Liver (tissue), 9 donors: ENCODE results near the gene UBE3A. TPM values are rescaled to one million over a fixed set of nuclear protein-coding genes. Genes with fewer than 3 reads are reported as not detected.

Source experiments
- DNase-seq: peaks from one replicate; pipeline ENCODE4 v3.0.0-alpha.2; 2017; ENCODE audit warnings: low spot score
- H3K27ac ChIP-seq, 2 donors: one replicate each; pipeline ENCODE4 v1.7.0; 2013; ENCODE audit warnings: inconsistent platforms in 2 of 2, low read length in 2 of 2, control low read depth in 1 of 2, low read depth in 1 of 2, mild to moderate bottlenecking in 1 of 2
- H3K27me3 ChIP-seq, 4 donors: one replicate each; pipeline versions ENCODE4 v1.6.1 to v1.7.0; 2013; ENCODE audit warnings: low read length in 3 of 4, inconsistent platforms in 1 of 4, mild to moderate bottlenecking in 1 of 4, moderate library complexity in 1 of 4; ENCODE audit not compliant: control insufficient read depth in 4 of 4, insufficient read depth in 4 of 4
- H3K36me3 ChIP-seq, 4 donors: one replicate each; pipeline versions ENCODE4 v1.6.1 to v1.7.0; 2013; ENCODE audit warnings: low read length in 3 of 4, mild to moderate bottlenecking in 3 of 4, low read depth in 1 of 4, moderate library complexity in 1 of 4; ENCODE audit not compliant: control insufficient read depth in 4 of 4, insufficient read depth in 3 of 4
- H3K4me1 ChIP-seq, 4 donors: one replicate each; pipeline versions ENCODE4 v1.6.1 to v1.7.0; 2013; ENCODE audit warnings: low read length in 3 of 4, mild to moderate bottlenecking in 3 of 4, moderate library complexity in 1 of 4; ENCODE audit not compliant: control insufficient read depth in 4 of 4, insufficient read depth in 4 of 4
- H3K4me3 ChIP-seq, 3 donors: one replicate each; pipeline versions ENCODE4 v1.6.1 to v1.7.0; 2013; ENCODE audit warnings: low read length in 3 of 3, control low read depth in 1 of 3, low read depth in 1 of 3, mild to moderate bottlenecking in 1 of 3
- H3K9ac ChIP-seq, 2 donors: one replicate each; pipeline ENCODE4 v1.7.0; 2013; ENCODE audit warnings: low read length in 2 of 2, mild to moderate bottlenecking in 2 of 2, moderate library complexity in 2 of 2, control low read depth in 1 of 2, low read depth in 1 of 2
- H3K9me3 ChIP-seq, 4 donors: one replicate each; pipeline versions ENCODE4 v1.6.1 to v1.7.0; 2013; ENCODE audit warnings: low read length in 3 of 4; ENCODE audit not compliant: control insufficient read depth in 4 of 4
- ATF3 ChIP-seq: IDR thresholded peaks from 2 replicates; pipeline ENCODE4 v1.6.1; 2016; ENCODE audit warnings: antibody characterized with exemption
- CTCF ChIP-seq: fragments of 150-350 bp; IDR thresholded peaks from 2 replicates; pipeline ENCODE4 v1.5.1; 2017; ENCODE audit warnings: improper control_type of control experiment, low read depth, low read length; ENCODE audit not compliant: missing input control
- EGR1 ChIP-seq, 2 donors: IDR thresholded peaks; 2 replicates each; pipeline ENCODE4 v1.6.1; 2016 to 2018; ENCODE audit warnings: antibody characterized with exemption in 2 of 2, low read depth in 2 of 2
- FOXA1 ChIP-seq: IDR thresholded peaks from 2 replicates; pipeline ENCODE4 v1.6.1; 2016; ENCODE audit warnings: antibody characterized with exemption
- FOXA2 ChIP-seq: IDR thresholded peaks from 2 replicates; pipeline ENCODE4 v1.6.1; 2016; ENCODE audit warnings: antibody characterized with exemption
- GABPA ChIP-seq, 2 donors: IDR thresholded peaks in 1 of 2; conservative IDR thresholded peaks in 1 of 2; 2 replicates each; pipeline ENCODE4 v1.6.1; 2016; ENCODE audit warnings: antibody characterized with exemption in 2 of 2, mild to moderate bottlenecking in 1 of 2, moderate library complexity in 1 of 2
- HNF4A ChIP-seq, 2 donors: conservative IDR thresholded peaks; 2 replicates each; pipeline ENCODE4 v1.6.1; 2016; ENCODE audit warnings: antibody characterized with exemption in 2 of 2, mild to moderate bottlenecking in 2 of 2
- HNF4G ChIP-seq: IDR thresholded peaks from 2 replicates; pipeline ENCODE4 v1.6.1; 2016; ENCODE audit warnings: antibody characterized with exemption
- JUND ChIP-seq, 2 donors: IDR thresholded peaks; 2 replicates each; pipeline ENCODE4 v1.6.1; 2016; ENCODE audit warnings: antibody characterized with exemption in 2 of 2
- NR2F2 ChIP-seq: IDR thresholded peaks from 2 replicates; pipeline ENCODE4 v1.6.1; 2016; ENCODE audit warnings: antibody characterized with exemption
- RAD21 ChIP-seq, 2 donors: IDR thresholded peaks; 2 replicates each; pipeline ENCODE4 v1.6.1; 2016; ENCODE audit warnings: antibody characterized with exemption in 2 of 2, mild to moderate bottlenecking in 2 of 2
- REST ChIP-seq: IDR thresholded peaks from 2 replicates; pipeline ENCODE4 v1.6.1; 2016; ENCODE audit warnings: antibody characterized with exemption, mild to moderate bottlenecking
- RXRA ChIP-seq, 2 donors: IDR thresholded peaks; 2 replicates each; pipeline ENCODE4 v1.6.1; 2017 to 2018; ENCODE audit warnings: antibody characterized with exemption in 2 of 2, mild to moderate bottlenecking in 1 of 2
- SP1 ChIP-seq: IDR thresholded peaks from 2 replicates; pipeline ENCODE4 v1.6.1; 2018; ENCODE audit warnings: antibody characterized with exemption, mild to moderate bottlenecking
- YY1 ChIP-seq: IDR thresholded peaks from 2 replicates; pipeline ENCODE4 v1.6.1; 2016; ENCODE audit warnings: antibody characterized with exemption, mild to moderate bottlenecking
- ZBTB33 ChIP-seq: IDR thresholded peaks from 2 replicates; pipeline ENCODE4 v1.6.1; 2016; ENCODE audit warnings: antibody characterized with exemption
- WGBS: extraction: QIAGEN DNeasy Blood & Tissue Kit; methylation state at CpG from one replicate; pipeline ENCODE4 v1.1.7; 2013; 5-methylcytosine and 5-hydroxymethylcytosine counted together
- polyA plus RNA-seq, 2 donors: library from polyadenylated mRNA; stranded (reverse) in 1 of 2; unstranded in 1 of 2; fragments of 200-250 nt in 1 of 2; fragments of >200 nt in 1 of 2; fragmentation: Nextera tagmentation in 1 of 2; extraction: Ambion mirVana in 1 of 2; gene quantifications; one replicate each; pipeline versions ENCODE4 v1.2.1 to v1.2.3, GENCODE V29; 2013 to 2015
- total RNA-seq, 2 donors: library from RNA; depleted of rRNA; stranded (reverse); fragments of >200 nt; gene quantifications; one replicate each; pipeline ENCODE4 v1.2.3, GENCODE V29; 2014
- donor health status: healthy.
- donor health status: healthy.
- donor health status: healthy.
- donor health status: healthy.
- donor health status: healthy.

The UBE3A gene
- total and polyA plus RNA-seq, 4 donors, result 12.9 to 58.4 (median 38.2) TPM

DNA sequence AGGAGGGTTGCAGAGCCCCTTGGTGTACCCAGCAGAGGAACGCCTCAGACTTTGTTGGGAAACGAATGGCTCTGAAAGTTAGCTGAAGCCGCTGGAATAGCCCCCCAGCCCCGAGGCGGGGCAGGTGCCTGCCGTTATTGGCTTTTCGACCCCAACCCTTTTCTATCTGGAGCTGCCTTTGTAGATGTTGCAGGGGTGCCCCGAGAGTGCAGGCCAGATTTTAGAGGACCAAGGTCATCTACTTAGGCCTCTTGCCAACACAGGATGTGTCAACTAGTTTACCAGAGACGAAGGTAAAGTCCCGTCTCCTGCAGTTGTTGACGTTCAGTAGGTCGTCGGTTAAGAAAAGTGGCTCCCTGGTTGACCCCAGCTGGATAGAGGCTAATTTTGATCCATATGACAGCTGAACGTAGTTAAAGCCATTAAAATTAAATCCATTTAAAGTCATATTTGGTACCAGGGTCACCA is 579 bp upstream of the UBE3A start:
- TF ChIP-seq RAD21 (IDR thresholded peaks at IDR 0.05) (no peak), REST (peak; percentile 7), HNF4A (conservative IDR thresholded peaks at IDR 0.05) (peak in 1 of 2 donors; percentile 54), NR2F2 (no peak), ZBTB33 (no peak), FOXA2 (peak; percentile 37), SP1 (peak; percentile 39), GABPA (IDR thresholded peaks at IDR 0.05 in 1 of 2, conservative IDR thresholded peaks at IDR 0.05 in 1 of 2) (no peak), HNF4G (no peak), YY1 (peak; percentile 39), EGR1 (IDR thresholded peaks at IDR 0.05; ENCODE audit: low read depth in 2 of 2) (no peak), RXRA (IDR thresholded peaks at IDR 0.05) (peak in 1 of 2 donors; percentile 63), CTCF (no peak), FOXA1 (peak; percentile 36)
- peak overlapping the region; percentile 94 for H3K27ac ChIP-seq
- no peaks in the 10 kb centered on the region for H3K9me3 ChIP-seq
- peak overlapping the region; percentile 75 to 89 (median 83) for H3K4me3 ChIP-seq
- H3K9ac ChIP-seq, result peak overlapping the region; percentile 91 to 93
- H3K27me3 ChIP-seq, result no peaks in the 10 kb centered on the region
- no peaks in the 10 kb centered on the region for H3K36me3 ChIP-seq
- peaks cover 0 to 38% (median 23%) of the 10 kb centered on the region in 4 donors for H3K4me1 ChIP-seq
- WGBS, result 2% methylated on average over 14 of the region's 14 CpGs
- no peak for DNase-seq

DNA sequence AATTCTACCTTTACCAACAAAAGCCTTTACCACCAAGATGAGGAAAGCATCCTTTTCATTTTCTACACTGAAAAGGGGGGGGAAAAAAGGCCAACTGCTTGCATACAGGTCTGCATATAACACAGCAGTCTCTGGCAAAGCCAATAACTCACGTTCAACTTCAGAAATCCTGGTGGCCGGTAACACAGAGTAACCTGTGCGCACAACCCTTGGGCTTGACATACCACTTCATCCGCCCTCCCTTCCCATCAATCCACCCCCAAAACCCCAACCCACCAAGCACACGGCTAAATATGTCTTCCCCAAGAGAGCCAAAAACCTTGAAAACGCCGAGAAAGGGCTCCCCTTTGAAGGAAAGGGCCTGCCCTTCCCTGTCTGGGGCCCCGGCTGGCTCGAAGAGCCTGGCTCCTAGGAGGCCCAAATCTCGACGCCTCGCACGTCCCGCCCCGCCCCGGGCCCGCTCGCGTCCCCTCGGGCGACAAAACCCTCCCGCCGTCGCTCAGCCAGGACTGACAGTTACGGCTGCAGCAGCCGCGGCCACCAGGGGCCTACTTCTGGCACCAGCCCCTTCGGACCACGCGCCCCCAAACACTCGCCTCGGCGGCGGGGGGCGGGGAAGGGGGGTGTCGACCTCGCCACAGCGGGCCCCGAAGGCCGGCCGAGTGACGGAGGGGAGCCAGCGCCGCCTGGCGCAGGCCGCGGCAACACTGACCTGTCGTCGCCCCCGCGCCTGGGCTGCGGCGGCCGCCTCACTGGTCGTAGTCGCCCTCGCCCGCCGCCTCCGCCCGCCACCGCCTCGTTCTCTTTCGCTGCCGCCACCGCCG is 835 bp downstream of the UBE3A start:
- H3K27ac ChIP-seq, result peak overlapping the region; percentile 94 to 95
- H3K4me3 ChIP-seq, result peak overlapping the region; percentile 55 to 89 (median 82)
- H3K4me1 ChIP-seq, result peaks cover 3 to 39% (median 23%) of the 10 kb centered on the region in 4 donors
- peak overlapping the region; percentile 74 to 94 for H3K9ac ChIP-seq
- under 1% methylated on average over 67 of the region's 67 CpGs for WGBS
- H3K36me3 ChIP-seq, result no peaks in the 10 kb centered on the region
- DNase-seq, result peak; percentile 63
- H3K27me3 ChIP-seq, result no peaks in the 10 kb centered on the region
- H3K9me3 ChIP-seq, result no peaks in the 10 kb centered on the region
- TF ChIP-seq EGR1 (IDR thresholded peaks at IDR 0.05; ENCODE audit: low read depth in 2 of 2) (no peak), JUND (IDR thresholded peaks at IDR 0.05) (no peak), ATF3 (no peak), REST (no peak), RAD21 (IDR thresholded peaks at IDR 0.05) (peak in 1 of 2 donors; percentile 3), ZBTB33 (no peak), FOXA2 (no peak), HNF4A (conservative IDR thresholded peaks at IDR 0.05) (no peak)
